A673 (cell line): ENCODE data around the gene ADPRM. TPM values are rescaled to one million over a fixed set of nuclear protein-coding genes. Genes with fewer than 3 reads are reported as not detected.

ENCODE experiments used
- BruUV-seq: library from RNA; stranded (reverse); fragments of 400-500 nt; replicated peaks from 2 replicates; lab custom pipeline; 2021; lab: Mats Ljungman, UMichigan
- CTCF ChIA-PET: fragments of 300-600 bp; sonication (Branson Sonifier 250); formaldehyde crosslinking; loops from one replicate; lab custom pipeline; 2022; ENCODE audit warnings: antibody characterized with exemption; lab: Charles Lee
- POLR2A ChIA-PET: fragments of 300-600 bp; sonication (Branson Sonifier 250); formaldehyde crosslinking; loops from one replicate; lab custom pipeline; 2022; ENCODE audit warnings: antibody characterized with exemption; ENCODE audit not compliant: low non-redundant PET; lab: Charles Lee
- DNase-seq: peaks from one replicate; pipeline ENCODE4 v3.0.0-alpha.2; 2015; ENCODE audit warnings: low spot score
- H3K27ac ChIP-seq: fragments of 200-600 bp; sonication (generic); 2 replicates; pipeline ENCODE4 v1.5.1; 2016; ENCODE audit warnings: mixed run types, low read depth, mild to moderate bottlenecking, mixed read lengths, antibody characterized with exemption, low read length; ENCODE audit not compliant: poor library complexity, severe bottlenecking
- H3K27me3 ChIP-seq: fragments of 200-600 bp; sonication (generic); replicated peaks from 2 replicates; pipeline ENCODE4 v1.6.1; 2017; ENCODE audit warnings: mixed run types, low read depth, mild to moderate bottlenecking, mixed read lengths, antibody characterized with exemption, low read length; ENCODE audit not compliant: insufficient read depth, poor library complexity
- H3K36me3 ChIP-seq: fragments of 200-600 bp; sonication (generic); 2 replicates; pipeline ENCODE4 v1.6.1; 2016; ENCODE audit warnings: mixed run types, mild to moderate bottlenecking, mixed read lengths, antibody characterized with exemption, low read length; ENCODE audit not compliant: insufficient read depth, poor library complexity, severe bottlenecking
- H3K4me1 ChIP-seq: fragments of 200-600 bp; sonication (generic); 2 replicates; pipeline ENCODE4 v1.6.1; 2017; ENCODE audit warnings: mixed run types, mild to moderate bottlenecking, mixed read lengths, antibody characterized with exemption, low read length; ENCODE audit not compliant: insufficient read depth, poor library complexity, severe bottlenecking
- H3K4me3 ChIP-seq: fragments of 200-600 bp; sonication (generic); 2 replicates; pipeline ENCODE4 v1.5.1; 2016; ENCODE audit warnings: low read depth, mixed run types, mild to moderate bottlenecking, mixed read lengths, low read length; ENCODE audit not compliant: poor library complexity, severe bottlenecking
- H3K9me3 ChIP-seq: fragments of 200-600 bp; sonication (generic); 2 replicates; pipeline ENCODE4 v1.6.1; 2016; ENCODE audit warnings: mixed run types, low read depth, mild to moderate bottlenecking, mixed read lengths, antibody characterized with exemption, low read length; ENCODE audit not compliant: poor library complexity, severe bottlenecking
- EZH2 ChIP-seq: fragments of 200-600 bp; sonication (generic); IDR thresholded peaks from 2 replicates; pipeline ENCODE4 v1.6.1; 2017; ENCODE audit warnings: borderline replicate concordance, low read depth, mild to moderate bottlenecking, mixed read lengths, antibody characterized with exemption, low read length; ENCODE audit not compliant: poor library complexity, severe bottlenecking
- intact Hi-C: fragments of 100-400 bp; cut with micrococcal nuclease; formaldehyde crosslinking; loops from one replicate; pipeline ENCODE4 v1.10.0; 2022; ENCODE audit not compliant: unreplicated experiment
- total RNA-seq: library from RNA; stranded (reverse); gene quantifications from 2 replicates; pipeline ENCODE4 v1.2.3, GENCODE V29; 2021
- TF ChIP-seq, protein P1 (sequence below): fragments of 300-800, 200-600 bp; sonication (generic); conservative IDR thresholded peaks from 2 replicates; pipeline ENCODE4 v1.5.1; 2017; ENCODE audit warnings: low read depth, mild to moderate bottlenecking, antibody characterized with exemption, low read length, moderate library complexity, mixed read lengths

Gene ADPRM
- total RNA-seq, 1 experiment from 2014 or later, result 8.4 TPM

- intact Hi-C loops, result loop anchor here (1.0 to 5.0 kb wide), 2 partner anchors 91 to 1233 kb away; no protein-coding TSS in a partner anchor
- BruUV-seq, result no TSS peak
- Histone ChIP-seq H3K9me3 (no peaks in the 10 kb centered on the region), H3K27ac (no peak overlapping the region), H3K36me3 (no peaks in the 10 kb centered on the region), H3K27me3 (peaks cover 57% of the 10 kb centered on the region), H3K4me1 (no peaks in the 10 kb centered on the region), H3K4me3 (no peak overlapping the region)
- DNase-seq, result peak; percentile 59
- ChIA-PET POLR2A (no interaction called here), CTCF (interaction anchor here (0.5 to 1.0 kb wide), 2 partner anchors 78 to 91 kb away, joined by 3 to 4 read pairs; no protein-coding TSS in a partner anchor)
- TF ChIP-seq, protein P1, sequence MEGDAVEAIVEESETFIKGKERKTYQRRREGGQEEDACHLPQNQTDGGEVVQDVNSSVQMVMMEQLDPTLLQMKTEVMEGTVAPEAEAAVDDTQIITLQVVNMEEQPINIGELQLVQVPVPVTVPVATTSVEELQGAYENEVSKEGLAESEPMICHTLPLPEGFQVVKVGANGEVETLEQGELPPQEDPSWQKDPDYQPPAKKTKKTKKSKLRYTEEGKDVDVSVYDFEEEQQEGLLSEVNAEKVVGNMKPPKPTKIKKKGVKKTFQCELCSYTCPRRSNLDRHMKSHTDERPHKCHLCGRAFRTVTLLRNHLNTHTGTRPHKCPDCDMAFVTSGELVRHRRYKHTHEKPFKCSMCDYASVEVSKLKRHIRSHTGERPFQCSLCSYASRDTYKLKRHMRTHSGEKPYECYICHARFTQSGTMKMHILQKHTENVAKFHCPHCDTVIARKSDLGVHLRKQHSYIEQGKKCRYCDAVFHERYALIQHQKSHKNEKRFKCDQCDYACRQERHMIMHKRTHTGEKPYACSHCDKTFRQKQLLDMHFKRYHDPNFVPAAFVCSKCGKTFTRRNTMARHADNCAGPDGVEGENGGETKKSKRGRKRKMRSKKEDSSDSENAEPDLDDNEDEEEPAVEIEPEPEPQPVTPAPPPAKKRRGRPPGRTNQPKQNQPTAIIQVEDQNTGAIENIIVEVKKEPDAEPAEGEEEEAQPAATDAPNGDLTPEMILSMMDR, result peak; percentile 60
- TF ChIP-seq EZH2, result no peak
These were observed 56.7 kb downstream of the ADPRM start for GRCh38 chr17:10754109-10754508.

DNA sequence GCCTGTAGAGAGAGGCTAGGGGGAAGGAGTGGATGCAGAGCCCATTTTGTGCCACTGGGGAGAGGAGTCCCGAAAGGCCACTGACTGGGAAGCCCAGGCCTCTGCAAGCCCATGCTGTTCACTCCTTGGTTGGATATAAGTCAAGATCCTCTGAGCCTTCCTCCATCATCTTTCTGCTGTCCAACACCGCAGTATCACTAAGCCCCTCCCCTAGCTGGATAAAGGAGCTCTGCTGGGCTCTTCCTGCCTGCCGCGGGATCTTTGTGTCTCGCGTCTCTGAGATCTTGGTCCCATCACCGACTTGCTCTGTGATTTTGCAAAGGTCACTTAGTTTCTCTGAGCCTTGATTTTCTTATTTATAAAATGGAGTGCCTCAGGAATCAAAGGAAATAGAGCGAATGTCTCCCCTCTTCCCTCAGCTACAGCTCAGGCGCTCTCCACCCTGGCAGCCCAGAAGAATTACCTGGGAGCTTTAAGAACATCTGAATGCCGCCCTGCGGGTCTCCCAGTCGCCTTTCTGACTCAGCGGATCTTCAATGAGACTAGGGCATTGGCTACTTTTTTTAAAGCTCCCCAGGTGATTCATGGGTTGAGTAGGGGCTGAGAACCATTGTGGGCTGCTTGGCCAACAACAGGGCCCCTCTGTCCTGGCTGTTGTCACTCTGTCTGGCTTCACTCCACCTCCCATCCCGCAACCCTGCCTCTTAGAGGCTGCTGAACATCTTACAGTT lies 57.6 kb downstream of the ADPRM start:
- no peaks in the 10 kb centered on the region for H3K36me3 ChIP-seq
- H3K27ac ChIP-seq, result no peak overlapping the region
- no peak overlapping the region for H3K4me3 ChIP-seq
- BruUV-seq, result no TSS peak
- intact Hi-C loops, result loop anchor here (1.0 to 5.0 kb wide), 2 partner anchors 90 to 1232 kb away; no protein-coding TSS in a partner anchor
- CTCF ChIA-PET, result no interaction called here
- POLR2A ChIA-PET, result no interaction called here
- TF ChIP-seq, protein P1, result no peak
- no peak for TF ChIP-seq EZH2
- peak; percentile 47 for DNase-seq
- H3K9me3 ChIP-seq, result no peaks in the 10 kb centered on the region
- H3K4me1 ChIP-seq, result no peaks in the 10 kb centered on the region
- H3K27me3 ChIP-seq, result peaks cover 55% of the 10 kb centered on the region

DNA sequence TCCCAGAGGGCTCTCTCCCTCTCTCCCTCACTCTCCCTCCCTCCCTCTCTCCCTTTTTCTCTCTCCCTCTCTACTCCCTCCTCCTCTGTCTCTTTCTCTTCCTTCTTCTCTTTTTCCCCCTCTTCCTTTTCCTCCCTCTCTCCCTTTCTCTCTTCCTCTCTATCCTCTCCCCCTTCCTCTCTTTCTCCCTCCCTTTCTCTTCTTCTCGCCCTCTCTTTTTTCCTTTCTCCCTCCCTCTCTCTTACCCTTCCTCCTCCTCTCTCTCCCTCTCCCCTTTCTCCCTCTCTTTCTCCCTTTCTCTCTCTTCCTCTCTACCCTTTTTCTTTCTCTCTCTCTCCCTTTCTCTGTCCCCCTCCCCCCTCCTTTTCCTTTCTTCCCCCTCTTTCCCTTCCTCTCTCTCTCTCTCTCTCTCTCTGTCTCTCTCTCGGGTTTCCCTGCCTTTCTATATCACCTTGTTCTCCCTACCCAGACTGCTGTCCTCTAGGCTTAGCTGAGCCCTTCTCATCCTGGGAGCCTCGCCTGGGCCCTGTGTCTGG lies 58.3 kb downstream of the ADPRM start:
- CTCF ChIA-PET, result no interaction called here
- Histone ChIP-seq H3K27ac (no peak overlapping the region), H3K9me3 (no peaks in the 10 kb centered on the region), H3K4me3 (no peak overlapping the region), H3K27me3 (peaks cover 55% of the 10 kb centered on the region), H3K4me1 (no peaks in the 10 kb centered on the region), H3K36me3 (no peaks in the 10 kb centered on the region)
- POLR2A ChIA-PET, result no interaction called here
- BruUV-seq, result no TSS peak
- TF ChIP-seq, protein P1, result no peak
- TF ChIP-seq EZH2, result no peak
- intact Hi-C loops, result no loop called here
- no peak for DNase-seq
